HFF-Myc (cell line): ENCODE data around the gene KIF3C.

Experiments used
- DNase-seq: peaks from one replicate; pipeline ENCODE4 v3.0.0-alpha.2; 2011; ENCODE audit warnings: low read depth; ENCODE audit errors: extremely low read depth
- H3K4me3 ChIP-seq: replicated peaks from 2 replicates; pipeline ENCODE4 v1.5.1; 2011; ENCODE audit warnings: low read depth, mild to moderate bottlenecking, control low read depth, low read length
- CTCF ChIP-seq: IDR thresholded peaks from 2 replicates; pipeline ENCODE4 v1.5.1; 2012; ENCODE audit warnings: mild to moderate bottlenecking, low read depth, low read length, control low read depth; ENCODE audit errors: missing control alignments

Gene KIF3C

GRCh38 chr2:25887624-25888242, 94.6 kb downstream of the KIF3C start:
- H3K4me3 ChIP-seq, result no peak overlapping the region
- DNase-seq, result no peak
- no peak for TF ChIP-seq CTCF

GRCh38 chr2:25885933-25886332, 96.4 kb downstream of the KIF3C start:
- peak; percentile 15 for DNase-seq
- TF ChIP-seq CTCF, result no peak
- no peak overlapping the region for H3K4me3 ChIP-seq

GRCh38 chr2:25881764-25882163, 100.5 kb downstream of the KIF3C start:
- H3K4me3 ChIP-seq, result no peak overlapping the region
- no peak for TF ChIP-seq CTCF
- DNase-seq, result no peak

GRCh38 chr2:25879133-25879730, 103.1 kb downstream of the KIF3C start:
- DNase-seq, result peak; percentile 20
- TF ChIP-seq CTCF, result no peak
- H3K4me3 ChIP-seq, result peak overlapping the region; percentile 96

- peak; percentile 84 for DNase-seq
- no peak for TF ChIP-seq CTCF
- H3K4me3 ChIP-seq, result peak within 1 kb of the TSS; percentile 96
Measured at GRCh38 chr2:25878361-25879132, 103.8 kb downstream of the KIF3C start, which contains the start of gene ASXL2. TSS of gene ASXL2 (minus strand) at chr2:25878487. CDS start at chr2:25878222, 265 bp downstream.

- TF ChIP-seq CTCF, result no peak
- peak; percentile 16 for DNase-seq
- peak overlapping the region; percentile 96 for H3K4me3 ChIP-seq
Measured at GRCh38 chr2:25877431-25878360, 104.6 kb downstream of the KIF3C start.
